ENCODE results near the gene PSMB10. TPM values are rescaled to one million over a fixed set of nuclear protein-coding genes. Genes with fewer than 3 reads are reported as not detected.

PSMB10 gene
- total RNA-seq, 4 donors from 2014 or later, result 65.6 to 100 (median 68.6) TPM

DNA sequence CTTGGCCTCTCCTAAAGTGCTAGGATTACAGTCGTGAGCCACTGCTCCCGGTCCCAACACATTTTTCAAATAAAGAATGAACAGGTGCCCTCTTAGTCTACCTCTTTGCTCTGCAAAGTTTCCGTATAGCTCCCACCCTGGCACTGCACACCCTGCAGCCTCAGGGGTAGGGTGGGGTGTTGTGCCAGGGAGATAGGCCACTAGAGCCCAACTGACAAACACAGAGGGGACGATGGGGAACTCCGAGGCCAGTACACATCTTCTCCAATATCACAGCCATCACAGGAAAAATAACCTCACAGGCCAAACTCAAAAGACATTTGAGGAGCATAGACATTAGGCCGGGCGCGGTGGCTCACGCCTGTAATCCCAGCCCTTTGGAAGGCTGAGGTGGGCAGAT, 34.5 kb upstream of the PSMB10 start:
- in situ Hi-C loops (cut with MboI; ENCODE audit: low pct_ligation_motif_present in 1 of 4, low pct_unique_long_range_greater_than_20kb in 1 of 4, low sequenced_read_pairs in 3 of 4) (no loop called here), intact Hi-C loops (cut with DNase I; ENCODE audit: low total_unique reads) (loop anchor here (5.0 kb wide), 1 partner anchor 1676 kb away; no protein-coding TSS in a partner anchor)
- Histone ChIP-seq H3K9me3 (no peaks in the 10 kb centered on the region), H3K36me3 (no peaks in the 10 kb centered on the region), H3K27ac (no peak overlapping the region), H3K27me3 (peaks cover 22% of the 10 kb centered on the region), H3K4me1 (peaks cover 11 to 22% (median 16%) of the 10 kb centered on the region in 4 donors), H3K4me3 (no peak overlapping the region)
- no peak for TF ChIP-seq POLR2A (IDR thresholded peaks at IDR 0.05)
- DNase-seq, result no peak
- WGBS, 2 donors (ENCODE audit: low coverage in 1 of 2), result 94% methylated on average over 9 of the region's 9 CpGs; no CpG with 5 or more reads in 1 of the 2 donors

GRCh38 chr16:67969254-67970039, 32.8 kb upstream of the PSMB10 start:
- intact Hi-C loops (cut with DNase I; ENCODE audit: low total_unique reads), result loop anchor here (5.0 kb wide), 1 partner anchor 1678 kb away; no protein-coding TSS in a partner anchor
- H3K27ac ChIP-seq, result peak overlapping the region; percentile 90 to 95 (median 94)
- H3K4me3 ChIP-seq, result peak overlapping the region; percentile 39 to 81 (median 62)
- no peak for DNase-seq
- peaks cover 22% of the 10 kb centered on the region for H3K27me3 ChIP-seq
- 7 to 43% methylated on average over 15 to 36 of the region's 40 CpGs for WGBS, 2 donors (ENCODE audit: low coverage in 1 of 2)
- H3K4me1 ChIP-seq, result peaks cover 12 to 27% (median 21%) of the 10 kb centered on the region in 4 donors
- no peak for TF ChIP-seq EP300 (IDR thresholded peaks at IDR 0.05; ENCODE audit: low read depth)
- TF ChIP-seq CTCF (IDR thresholded peaks at IDR 0.05), result no peak
- TF ChIP-seq POLR2AphosphoS5 (IDR thresholded peaks at IDR 0.05), result no peak
- TF ChIP-seq POLR2A (IDR thresholded peaks at IDR 0.05), result no peak
- in situ Hi-C loops (cut with MboI; ENCODE audit: low pct_ligation_motif_present in 1 of 4, low pct_unique_long_range_greater_than_20kb in 1 of 4, low sequenced_read_pairs in 3 of 4), result no loop called here
- no peaks in the 10 kb centered on the region for H3K9me3 ChIP-seq
- no peaks in the 10 kb centered on the region for H3K36me3 ChIP-seq

- no peak for TF ChIP-seq EP300 (IDR thresholded peaks at IDR 0.05; ENCODE audit: low read depth)
- peak; percentile 71 to 85 (median 77) for TF ChIP-seq POLR2AphosphoS5 (IDR thresholded peaks at IDR 0.05)
- TF ChIP-seq POLR2A (IDR thresholded peaks at IDR 0.05), result peak; percentile 55
- no peak for TF ChIP-seq CTCF (IDR thresholded peaks at IDR 0.05)
- Histone ChIP-seq H3K27me3 (peaks cover 22% of the 10 kb centered on the region), H3K36me3 (no peaks in the 10 kb centered on the region), H3K4me3 (peak within 1 kb of the TSS; percentile 52 to 82 (median 76)), H3K4me1 (peaks cover 12 to 34% (median 21%) of the 10 kb centered on the region in 4 donors), H3K27ac (peak within 1 kb of the TSS; percentile 90 to 95 (median 94)), H3K9me3 (no peaks in the 10 kb centered on the region)
- 1% methylated on average over 58 of the region's 78 CpGs; no CpG with 5 or more reads in 1 of the 2 donors for WGBS, 2 donors (ENCODE audit: low coverage in 1 of 2)
- in situ Hi-C loops (cut with MboI; ENCODE audit: low pct_ligation_motif_present in 1 of 4, low pct_unique_long_range_greater_than_20kb in 1 of 4, low sequenced_read_pairs in 3 of 4) (no loop called here), intact Hi-C loops (cut with DNase I; ENCODE audit: low total_unique reads) (no loop called here)
- peak; percentile 85 for DNase-seq
Observed at GRCh38 chr16:67968400-67969253, 32.0 kb upstream of the PSMB10 start, which contains the start of gene SLC12A4. TSS of gene SLC12A4 (minus strand) at chr16:67968637. CDS start at chr16:67968553, 84 bp downstream.

DNA sequence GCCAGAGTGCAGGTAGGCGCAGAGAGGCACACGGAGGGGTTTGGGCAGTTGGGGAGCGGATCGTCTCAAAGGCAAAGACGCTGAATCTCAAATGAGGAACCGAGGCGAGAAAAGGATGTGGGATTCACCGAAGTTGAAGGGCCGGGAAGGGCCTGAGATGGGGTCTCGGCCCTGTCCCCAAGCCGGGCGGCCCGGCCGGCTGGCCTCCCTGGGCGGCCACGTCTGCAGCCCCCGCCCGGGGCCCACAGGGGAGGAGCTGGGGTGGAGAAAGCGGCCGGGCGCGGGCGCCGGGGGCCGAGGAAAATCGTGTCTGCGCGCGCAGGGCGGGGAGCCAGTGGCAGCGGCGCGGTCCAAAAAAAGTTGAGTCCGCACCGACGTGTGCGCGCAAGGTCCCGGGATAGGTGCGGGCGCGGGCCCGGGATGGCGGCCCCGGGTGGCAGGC, 31.3 kb upstream of the PSMB10 start:
- H3K4me3 ChIP-seq, result peak overlapping the region; percentile 52 to 82 (median 76)
- no peak for TF ChIP-seq POLR2A (IDR thresholded peaks at IDR 0.05)
- no peak for TF ChIP-seq EP300 (IDR thresholded peaks at IDR 0.05; ENCODE audit: low read depth)
- TF ChIP-seq POLR2AphosphoS5 (IDR thresholded peaks at IDR 0.05), result no peak
- no peak for TF ChIP-seq CTCF (IDR thresholded peaks at IDR 0.05)
- no peaks in the 10 kb centered on the region for H3K9me3 ChIP-seq
- H3K4me1 ChIP-seq, result peaks cover 15 to 40% (median 22%) of the 10 kb centered on the region in 4 donors
- in situ Hi-C loops (cut with MboI; ENCODE audit: low pct_ligation_motif_present in 1 of 4, low pct_unique_long_range_greater_than_20kb in 1 of 4, low sequenced_read_pairs in 3 of 4), result no loop called here
- DNase-seq, result peak; percentile 44
- 4% methylated on average over 45 of the region's 45 CpGs; no CpG with 5 or more reads in 1 of the 2 donors for WGBS, 2 donors (ENCODE audit: low coverage in 1 of 2)
- H3K27me3 ChIP-seq, result peaks cover 22% of the 10 kb centered on the region
- intact Hi-C loops (cut with DNase I; ENCODE audit: low total_unique reads), result no loop called here
- peak overlapping the region; percentile 90 to 95 (median 94) for H3K27ac ChIP-seq
- H3K36me3 ChIP-seq, result no peaks in the 10 kb centered on the region
